IMR-90 (cell line): Measurements from ENCODE around the gene RASA1. TPM values are rescaled to one million over a fixed set of nuclear protein-coding genes. Genes with fewer than 3 reads are reported as not detected.

ENCODE experiments used
- ATAC-seq: fragments of 200-7000 bp; cut with Tn5 transposase; 2 replicates; pipeline ENCODE4 v1.9.1; 2020; ENCODE audit warnings: low read depth, mild to moderate bottlenecking, moderate library complexity
- BruUV-seq: library from RNA; stranded (reverse); fragments of 400-500 nt; replicated peaks from 2 replicates; lab custom pipeline; 2021; lab: Mats Ljungman, UMichigan
- CTCF ChIA-PET: fragments of 300-600 bp; formaldehyde crosslinking; extraction: SDS; loops from one replicate; lab custom pipeline; 2021; ENCODE audit warnings: antibody characterized with exemption; lab: Yijun Ruan, JAX
- POLR2A ChIA-PET: fragments of 300-600 bp; sonication (Branson Sonifier 250); formaldehyde crosslinking; loops from one replicate; lab custom pipeline; 2022; ENCODE audit warnings: antibody characterized with exemption; ENCODE audit not compliant: unreplicated experiment; lab: Charles Lee
- DNase-seq: peaks from one replicate; pipeline ENCODE4 v3.0.0; 2013
- H2AFZ ChIP-seq: replicated peaks from 2 replicates; pipeline ENCODE3; 2013; ENCODE audit warnings: low read length, mild to moderate bottlenecking; ENCODE audit not compliant: poor library complexity
- H2AK5ac ChIP-seq: 2 replicates; pipeline ENCODE4 v1.6.1; 2013; ENCODE audit warnings: low read depth, low read length, inconsistent platforms
- H2AK9ac ChIP-seq: replicated peaks from 2 replicates; pipeline ENCODE3; 2013; ENCODE audit warnings: mild to moderate bottlenecking, low read depth, low read length, moderate library complexity; ENCODE audit not compliant: poor library complexity
- H2BK120ac ChIP-seq: 2 replicates; pipeline ENCODE4 v1.6.1; 2013; ENCODE audit warnings: low read depth, low read length, inconsistent platforms
- H2BK15ac ChIP-seq: 3 replicates; pipeline ENCODE4 v1.6.1; 2013; ENCODE audit warnings: low read depth, low read length, inconsistent platforms
- H2BK20ac ChIP-seq: 2 replicates; pipeline ENCODE4 v1.6.1; 2013; ENCODE audit warnings: low read depth, mild to moderate bottlenecking, inconsistent platforms, low read length, moderate library complexity
- H2BK5ac ChIP-seq: 2 replicates; pipeline ENCODE4 v1.6.1; 2013; ENCODE audit warnings: mild to moderate bottlenecking, low read depth, low read length, inconsistent platforms; ENCODE audit not compliant: poor library complexity, severe bottlenecking
- H3K14ac ChIP-seq: replicated peaks from 2 replicates; pipeline ENCODE4 v1.6.1; 2013; ENCODE audit warnings: low read depth, low read length, inconsistent platforms
- H3K18ac ChIP-seq: 2 replicates; pipeline ENCODE4 v1.6.1; 2013; ENCODE audit warnings: low read depth, low read length, control low read depth
- H3K23ac ChIP-seq: 2 replicates; pipeline ENCODE4 v1.6.1; 2013; ENCODE audit warnings: low read depth, low read length, inconsistent platforms
- H3K27ac ChIP-seq: 2 replicates; pipeline ENCODE4 v1.5.1; 2013; ENCODE audit warnings: mild to moderate bottlenecking, control low read depth, low read length; ENCODE audit not compliant: insufficient read depth
- H3K27me3 ChIP-seq: 2 replicates; pipeline ENCODE4 v1.6.1; 2013; ENCODE audit warnings: low read length; ENCODE audit not compliant: control insufficient read depth, insufficient read depth
- H3K36me3 ChIP-seq: 2 replicates; pipeline ENCODE4 v1.6.1; 2013; ENCODE audit warnings: low read length, mixed read lengths; ENCODE audit not compliant: control insufficient read depth, insufficient read depth
- H3K4ac ChIP-seq: 2 replicates; pipeline ENCODE4 v1.6.1; 2013; ENCODE audit warnings: low read depth, low read length, inconsistent platforms
- H3K4me1 ChIP-seq: 2 replicates; pipeline ENCODE4 v1.6.1; 2013; ENCODE audit warnings: low read length, mixed read lengths; ENCODE audit not compliant: control insufficient read depth, insufficient read depth
- H3K4me2 ChIP-seq: 2 replicates; pipeline ENCODE4 v1.6.1; 2013; ENCODE audit warnings: low read depth, mild to moderate bottlenecking, control low read depth, low read length, moderate library complexity
- H3K4me3 ChIP-seq: 2 replicates; pipeline ENCODE4 v1.5.1; 2013; ENCODE audit warnings: low read depth, mild to moderate bottlenecking, control low read depth, low read length, moderate library complexity; ENCODE audit not compliant: insufficient read depth
- H3K56ac ChIP-seq: 2 replicates; pipeline ENCODE4 v1.6.1; 2013; ENCODE audit warnings: low read length, inconsistent platforms; ENCODE audit not compliant: insufficient read depth; ENCODE audit errors: extremely low read depth
- H3K79me1 ChIP-seq, 2 experiments: 2 replicates each; pipeline ENCODE4 v1.6.1; 2013; ENCODE audit warnings: low read length in 2 of 2, inconsistent platforms in 1 of 2, low read depth in 1 of 2
- H3K9ac ChIP-seq: 2 replicates; pipeline ENCODE4 v1.6.1; 2013; ENCODE audit warnings: low read depth, low read length, control low read depth
- H3K9me1 ChIP-seq: 2 replicates; pipeline ENCODE4 v1.6.1; 2013; ENCODE audit warnings: low read length, inconsistent platforms; ENCODE audit not compliant: insufficient read depth
- H3K9me3 ChIP-seq: 2 replicates; pipeline ENCODE4 v1.6.1; 2013; ENCODE audit warnings: low read length; ENCODE audit not compliant: control insufficient read depth, insufficient read depth
- H4K20me1 ChIP-seq: 2 replicates; pipeline ENCODE4 v1.6.1; 2013; ENCODE audit warnings: low read length, inconsistent platforms; ENCODE audit not compliant: insufficient read depth
- H4K5ac ChIP-seq: 2 replicates; pipeline ENCODE4 v1.6.1; 2013; ENCODE audit warnings: mild to moderate bottlenecking, low read depth, low read length, control low read depth
- H4K8ac ChIP-seq, 2 experiments: 2 replicates each; pipeline ENCODE4 v1.6.1; 2013; ENCODE audit warnings: low read depth in 2 of 2, low read length in 2 of 2, control low read depth in 1 of 2, inconsistent platforms in 1 of 2
- H4K91ac ChIP-seq: 2 replicates; pipeline ENCODE4 v1.6.1; 2013; ENCODE audit warnings: low read depth, low read length, inconsistent platforms; ENCODE audit not compliant: insufficient read depth
- MAFK ChIP-seq: IDR thresholded peaks from 2 replicates; pipeline ENCODE4 v1.6.1; 2012; ENCODE audit warnings: low read depth, low read length, improper control_type of control experiment
- WGBS, 2 experiments: methylation state at CpG; one replicate each; pipeline versions ENCODE4 v1.1.5 to v1.1.7; 2013; ENCODE audit warnings: missing lambda C conversion rate in 2 of 2; ENCODE audit not compliant: insufficient read length in 1 of 2; ENCODE audit errors: extremely low coverage in 2 of 2; 5-methylcytosine and 5-hydroxymethylcytosine counted together
- dilution Hi-C: fragments of 300-500 bp; cut with HindIII; formaldehyde crosslinking; loops from one replicate; pipeline ENCODE4 v1.14.3; 2018; ENCODE audit warnings: low sequenced_read_pairs; ENCODE audit not compliant: unreplicated experiment
- in situ Hi-C: fragments of 300-500 bp; cut with MboI; formaldehyde crosslinking; loops from 3 replicates; pipeline ENCODE4 v1.14.3; 2019; ENCODE audit warnings: low sequenced_read_pairs, inconsistent platforms, mixed read lengths
- intact Hi-C: fragments of 100-400 bp; cut with micrococcal nuclease; formaldehyde crosslinking; loops from 2 replicates; pipeline ENCODE4 v1.10.0; 2022
- polyA plus RNA-seq, 3 experiments: library from polyadenylated mRNA; depleted of rRNA; stranded (reverse); fragments of >200 nt; gene quantifications; 2 replicates each; pipeline ENCODE4 v1.2.3, GENCODE V29; 2012; ENCODE audit warnings: low replicate concordance in 1 of 3
- total RNA-seq: library from RNA; depleted of rRNA; stranded (reverse); fragments of >200 nt; gene quantifications from 2 replicates; pipeline ENCODE4 v1.2.3, GENCODE V29; 2012

RASA1 gene
- total and polyA plus RNA-seq, 2 of the 4 experiments (the other 2 are of a cell fraction) = 37.6 to 45.7 TPM

DNA sequence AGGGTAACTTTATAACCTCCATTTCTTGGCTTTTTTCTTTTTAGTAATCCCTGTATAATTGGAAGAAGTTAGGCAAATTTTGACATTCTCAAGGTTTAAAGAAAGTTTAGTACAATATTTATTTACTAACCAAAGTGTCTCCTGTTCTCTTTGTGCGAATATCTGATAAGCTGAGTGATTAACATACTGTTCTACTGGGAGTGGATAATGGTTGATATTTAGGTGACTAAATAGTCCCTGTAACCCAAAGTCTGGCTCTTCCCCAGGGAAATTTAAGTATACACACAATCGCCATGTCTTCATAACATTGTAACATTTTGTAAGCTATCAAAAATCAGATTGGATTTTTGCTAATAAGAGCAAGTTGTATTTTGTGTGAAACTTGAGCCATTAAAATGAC is 105.0 kb downstream of the RASA1 start:
- DNase-seq (no peak), ATAC-seq (no peak)
- Histone ChIP-seq H3K4me3 (no peak overlapping the region), H4K20me1 (no peaks in the 10 kb centered on the region), H3K4ac (no peak overlapping the region), H3K56ac (no peak overlapping the region), H4K8ac (no peak overlapping the region), H4K91ac (no peak overlapping the region), H3K36me3 (peaks cover 25% of the 10 kb centered on the region), H2BK20ac (no peak overlapping the region), H2BK5ac (no peak overlapping the region), H3K27me3 (no peaks in the 10 kb centered on the region), H4K5ac (no peak overlapping the region), H2AK5ac (no peak overlapping the region), H2BK15ac (no peak overlapping the region), H3K9ac (no peak overlapping the region), H2AFZ (no peak overlapping the region), H3K27ac (no peak overlapping the region), H3K18ac (no peak overlapping the region), H3K9me1 (no peaks in the 10 kb centered on the region), H3K79me1 (peaks cover 10 to 19% of the 10 kb centered on the region in 2 experiments; a peak in 3 of 4 replicates), H2BK120ac (no peak overlapping the region), H3K4me1 (no peaks in the 10 kb centered on the region), H3K23ac (no peak overlapping the region), H3K14ac (no peak overlapping the region), H3K4me2 (no peak overlapping the region), H2AK9ac (no peak overlapping the region), H3K9me3 (no peaks in the 10 kb centered on the region)
- intact Hi-C loops = no loop called here
- in situ Hi-C loops = no loop called here
- no peak for TF ChIP-seq MAFK
- CTCF ChIA-PET = interaction anchor here (1.3 kb wide), 1 partner anchor 28 kb away, joined by 3 read pairs; no protein-coding TSS in a partner anchor
- BruUV-seq = no TSS peak
- dilution Hi-C loops = no loop called here
- POLR2A ChIA-PET = no interaction called here
- no CpG with 5 or more reads among the region's 2 CpGs for WGBS, 2 experiments
